GM19452 (cell line): Measurements from ENCODE around the gene ANXA11.
"Not testable (repeated sequence)": the region's sequence is repeated elsewhere in the genome, so short reads cannot be mapped to it uniquely, and the experiment has no call there.

Experiments
- ATAC-seq: cut with Tn5 transposase; IDR thresholded peaks from one replicate; pipeline ENCODE4 v1.9.1; 2021; ENCODE audit not compliant: unreplicated experiment

Gene ANXA11

DNA sequence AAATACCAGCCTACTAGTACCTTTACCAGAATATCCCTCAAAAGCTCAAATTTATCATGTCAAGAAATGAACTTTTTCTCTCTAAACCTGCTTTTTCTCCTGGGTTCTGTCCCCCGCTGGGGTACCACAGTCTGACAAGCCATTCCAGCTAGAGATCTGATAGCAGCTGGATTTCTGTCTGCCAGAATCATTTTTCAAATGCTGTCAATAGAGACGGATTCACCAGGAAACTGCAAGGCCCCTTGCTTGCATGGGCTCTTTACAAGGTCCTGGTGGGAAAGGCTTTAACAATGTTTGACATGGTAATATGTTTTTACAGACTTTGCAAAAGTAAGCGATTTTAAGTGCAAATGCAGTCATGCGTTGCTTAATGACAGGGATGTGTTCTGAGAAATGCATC is 4.9 kb upstream of the ANXA11 start:
- no peak for ATAC-seq

DNA sequence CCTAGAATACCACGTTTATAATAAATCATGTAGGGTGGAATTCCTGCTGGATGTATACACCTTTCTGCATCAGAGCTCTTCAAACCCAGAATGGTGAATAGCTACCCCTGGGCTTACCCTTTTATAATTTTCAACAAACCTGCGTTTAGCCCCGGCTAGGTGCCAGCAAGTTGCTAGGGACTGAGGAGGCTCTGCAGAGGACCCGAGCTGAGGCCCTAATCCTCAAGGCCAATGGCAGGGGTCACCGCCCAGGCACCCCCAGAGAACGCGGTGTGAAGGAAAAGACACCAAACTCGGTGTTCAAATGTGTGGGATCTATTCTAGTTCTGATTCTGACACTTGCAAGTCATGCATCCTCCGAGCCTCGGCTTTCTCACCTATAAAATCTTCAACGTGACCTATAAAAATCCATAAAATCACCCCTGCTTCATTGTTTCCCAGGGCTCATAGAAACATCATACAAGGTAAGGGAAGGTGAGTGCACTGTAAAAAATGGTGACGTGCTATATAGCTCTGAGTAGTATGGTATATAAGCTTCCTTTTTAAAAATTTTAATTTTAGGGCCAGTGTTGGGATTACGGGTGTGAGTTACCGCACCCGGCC is 2.5 kb upstream of the ANXA11 start:
- ATAC-seq: no peak

DNA sequence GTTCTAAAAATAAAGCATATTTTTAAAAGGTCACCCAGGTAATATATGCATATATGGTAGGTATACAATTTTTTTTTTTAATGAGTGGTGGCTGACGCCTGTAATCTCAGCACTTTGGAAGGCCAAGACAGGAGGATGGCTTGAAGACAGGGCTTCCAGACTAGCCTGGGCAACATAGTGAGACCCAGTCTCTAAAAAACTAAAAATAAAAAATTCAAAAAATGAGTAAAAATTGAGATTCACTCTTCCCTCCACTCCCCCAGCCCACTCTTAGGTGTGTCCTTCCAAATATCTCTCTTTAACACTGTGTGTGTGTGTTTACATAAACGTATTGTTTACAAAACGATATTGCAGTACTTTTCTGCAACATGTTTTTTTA is 929 bp upstream of the ANXA11 start:
- ATAC-seq: no peak

DNA sequence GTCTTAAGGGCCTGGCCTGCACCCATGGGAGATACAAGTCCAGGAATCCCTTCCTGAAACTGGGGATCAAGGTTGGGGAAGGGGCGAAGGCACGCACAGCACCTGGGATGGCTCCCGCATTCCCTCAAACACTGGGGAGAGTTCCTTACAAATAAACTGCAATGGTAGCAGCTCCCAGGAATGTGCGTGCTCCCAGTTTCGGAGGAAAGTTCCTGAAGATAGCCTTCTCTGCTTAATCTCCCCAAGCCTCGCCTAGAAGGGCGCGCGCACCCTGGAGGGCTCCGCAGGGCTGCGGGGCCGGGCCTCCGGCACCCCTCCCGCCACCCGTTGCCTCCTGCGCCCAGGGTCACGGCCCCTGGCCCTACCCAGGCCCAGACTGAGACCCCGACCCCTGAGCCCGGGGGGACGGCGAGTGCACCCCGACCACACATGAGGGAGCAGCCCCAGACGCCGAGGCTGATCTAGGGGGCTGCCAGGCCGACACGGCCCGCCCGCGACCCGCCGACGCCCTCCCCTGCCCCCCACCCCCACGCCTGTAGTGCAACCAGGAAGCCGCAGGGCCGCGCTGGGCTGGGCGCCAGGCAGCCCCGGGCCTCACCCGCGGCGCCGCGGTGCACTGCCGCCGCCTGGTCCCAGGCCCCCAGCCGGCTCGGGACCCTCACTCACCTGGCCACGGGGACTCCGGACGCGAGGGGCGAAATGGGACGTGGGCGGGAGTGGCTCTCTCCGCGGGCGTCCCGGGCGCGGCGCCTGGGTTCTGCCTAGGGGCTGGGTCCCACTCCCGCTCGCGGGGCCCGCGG is 460 bp downstream of the ANXA11 start:
- ATAC-seq: peak; percentile 38

DNA sequence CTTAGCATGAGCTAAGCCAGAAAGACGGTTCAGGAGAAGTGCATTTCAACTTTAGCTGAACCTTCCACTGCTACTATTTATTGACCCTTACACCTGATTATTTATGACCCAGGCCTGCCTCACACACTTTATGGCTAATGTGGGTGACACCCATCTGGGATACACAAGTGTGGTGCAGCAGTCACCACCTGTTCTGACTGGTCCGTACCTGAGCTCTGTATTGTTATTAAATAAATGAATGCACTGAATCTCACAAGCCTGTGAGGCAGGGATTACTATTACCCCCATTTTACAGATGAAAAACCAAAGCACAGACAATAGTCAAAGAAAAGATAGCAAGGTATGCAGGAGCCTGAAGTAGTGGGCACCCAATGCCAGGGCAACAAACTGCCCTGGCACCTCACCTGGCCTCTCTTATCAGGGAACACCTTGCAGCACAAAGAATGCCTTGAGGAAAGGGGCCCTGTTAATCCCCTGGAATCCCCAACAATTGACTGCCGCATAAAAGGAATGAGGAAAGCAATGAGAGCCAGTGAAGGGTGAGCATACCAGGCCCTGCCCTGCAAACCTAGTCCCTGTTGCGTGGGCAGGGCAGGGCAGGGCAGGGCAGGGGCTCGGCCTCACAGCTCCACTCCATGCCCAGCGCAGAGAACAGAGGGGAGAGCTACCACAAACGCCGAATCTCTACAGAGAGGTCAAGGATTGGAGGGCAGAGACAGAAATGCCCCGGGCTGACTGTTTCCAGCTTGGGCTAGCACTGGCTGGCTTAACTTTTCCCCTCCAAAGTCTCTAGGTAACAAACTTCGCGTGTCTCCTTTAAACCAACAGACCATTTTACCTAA is 1.3 kb downstream of the ANXA11 start:
- no peak for ATAC-seq

DNA sequence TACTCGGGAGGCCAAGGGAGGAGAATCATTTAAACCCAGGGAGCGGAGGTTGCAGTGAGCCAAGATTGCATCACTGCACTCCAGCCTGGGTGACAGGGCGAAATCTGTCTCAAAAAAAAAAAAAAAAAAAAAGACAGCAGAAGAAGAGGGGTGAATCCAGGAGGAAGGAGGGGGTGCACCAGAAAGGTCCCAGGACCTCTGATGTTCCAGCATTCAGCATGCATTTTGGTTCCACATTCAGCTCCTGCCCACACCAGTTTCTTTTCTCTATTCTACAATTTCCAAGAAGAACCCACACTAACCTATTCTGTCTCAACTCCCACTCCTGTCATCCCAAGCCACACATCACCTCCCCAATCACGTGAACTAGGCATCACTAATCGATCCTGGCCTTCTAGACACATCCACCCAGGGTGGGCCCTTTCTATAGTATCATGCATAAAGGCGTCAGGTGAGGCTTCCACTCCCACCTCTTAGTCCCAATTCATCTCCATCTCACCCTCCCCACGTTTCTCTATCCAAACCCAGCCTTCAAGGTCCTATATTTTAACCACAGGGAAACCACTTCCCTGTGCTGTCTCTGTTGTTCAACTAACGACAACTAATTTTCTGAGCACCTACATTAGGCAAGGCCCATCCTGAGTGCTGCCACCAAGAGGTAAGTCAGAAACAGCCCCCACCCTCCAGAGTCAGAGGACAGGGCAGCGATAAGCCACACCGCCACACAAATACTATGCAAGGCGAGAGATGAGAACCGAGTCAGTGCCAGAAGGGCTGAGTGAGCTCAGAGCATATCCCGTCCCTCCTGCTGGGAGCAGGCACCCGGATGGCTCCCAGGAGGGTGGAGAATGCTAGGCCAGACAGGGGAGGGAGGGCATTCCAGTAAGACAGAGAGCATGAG is 2.2 kb downstream of the ANXA11 start:
- ATAC-seq: peak; percentile 49

DNA sequence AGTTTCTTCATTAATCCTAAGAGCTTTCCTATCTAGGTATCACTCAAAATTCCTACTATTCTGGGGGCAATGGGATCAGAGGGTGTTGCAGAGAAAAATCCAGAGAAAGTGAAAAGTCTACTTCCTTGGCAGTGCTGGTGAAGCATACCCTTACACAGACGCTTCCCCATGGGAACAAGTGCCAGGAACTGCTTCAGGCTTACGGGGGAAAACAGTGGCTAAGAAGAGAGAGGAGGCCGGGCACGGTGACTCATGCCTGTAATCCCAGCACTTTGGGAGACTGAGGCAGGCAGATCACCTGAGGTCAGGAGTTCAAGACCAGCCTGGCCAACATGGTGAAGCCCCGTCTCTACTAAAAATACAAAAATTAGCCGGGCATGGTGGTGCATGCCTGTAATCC is 2.8 kb downstream of the ANXA11 start:
- ATAC-seq: not testable (repeated sequence)

DNA sequence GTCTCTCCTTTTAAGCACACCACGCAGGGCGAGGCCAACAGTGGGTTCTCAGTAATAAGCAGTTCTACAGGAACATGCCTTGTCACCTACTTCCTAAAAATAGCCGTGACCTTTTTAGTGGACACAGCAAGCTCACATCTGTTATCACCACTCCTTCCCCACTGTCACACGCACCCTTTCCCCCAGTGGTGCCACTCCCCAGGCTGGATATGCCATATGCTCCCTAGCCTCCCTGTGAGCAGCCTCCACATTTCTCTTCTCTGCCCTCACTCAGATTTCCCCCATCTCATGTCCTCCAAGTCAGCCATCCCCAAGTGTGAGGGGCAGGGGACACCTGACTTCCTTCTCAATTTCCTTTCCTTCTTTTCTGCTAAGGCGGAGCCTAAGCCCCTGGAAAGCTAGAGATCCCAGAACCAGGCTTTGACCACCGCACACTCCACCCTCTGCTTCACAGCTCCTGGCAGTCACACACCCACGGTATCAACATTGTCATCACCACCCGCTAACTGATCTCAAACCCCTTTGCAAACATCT is 3.7 kb downstream of the ANXA11 start:
- no peak for ATAC-seq

DNA sequence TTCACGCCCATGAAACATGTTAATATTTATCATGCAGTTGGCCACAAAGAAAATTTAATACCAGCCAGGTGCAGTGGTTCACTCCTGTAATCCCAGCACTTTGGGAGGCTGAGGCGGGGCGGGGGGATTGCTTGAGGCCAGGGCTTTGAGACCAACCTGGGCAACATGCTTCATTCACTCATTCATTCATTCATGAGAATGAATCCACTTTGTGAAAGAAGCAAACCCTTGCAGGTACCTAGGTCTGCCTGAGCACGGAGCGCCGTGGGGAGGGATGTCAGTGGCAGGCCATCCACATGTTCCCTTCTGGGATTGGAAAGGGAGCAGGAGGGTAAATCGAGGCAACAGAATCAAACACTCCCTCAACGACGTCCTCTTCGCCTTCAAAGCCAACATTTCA is 4.7 kb downstream of the ANXA11 start:
- ATAC-seq: no peak

DNA sequence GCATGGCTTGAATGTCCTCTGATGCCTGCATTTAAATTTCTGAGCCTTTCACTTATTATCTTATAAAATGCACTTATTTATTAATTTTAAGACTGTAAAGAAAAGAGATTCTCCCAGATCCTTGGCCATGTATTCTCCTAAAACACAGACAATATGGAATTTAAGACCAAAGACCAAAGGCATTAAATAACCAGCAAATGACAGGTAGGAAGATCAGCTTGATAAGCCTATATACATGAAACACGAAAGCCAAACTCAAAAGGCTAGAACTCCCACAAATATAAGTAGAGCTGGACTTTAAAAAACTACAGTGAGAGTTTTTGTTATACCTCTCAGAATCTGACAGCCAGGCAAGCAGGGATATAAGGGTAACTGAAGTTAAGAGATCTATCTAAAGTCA is 5.1 kb downstream of the ANXA11 start:
- ATAC-seq: no peak

DNA sequence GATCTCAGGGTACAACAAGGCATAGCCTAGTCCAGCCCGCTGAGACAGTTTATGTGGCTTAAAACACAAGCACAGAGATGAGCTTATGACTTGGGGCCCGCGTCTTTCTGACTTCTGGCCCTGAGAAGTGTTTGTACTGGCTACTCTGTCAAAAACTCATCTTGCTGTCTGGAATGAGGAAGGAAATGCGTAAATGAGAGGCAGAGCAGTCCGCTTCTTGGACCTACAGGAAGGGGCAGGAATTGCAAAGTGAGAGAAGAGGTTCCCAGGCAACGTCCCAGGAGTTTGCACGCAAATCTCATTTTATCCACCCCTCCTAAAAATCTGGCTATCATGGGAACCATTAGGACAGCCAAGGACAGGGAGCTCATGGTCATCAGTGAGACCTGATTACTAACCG is 5.5 kb downstream of the ANXA11 start:
- ATAC-seq: no peak

DNA sequence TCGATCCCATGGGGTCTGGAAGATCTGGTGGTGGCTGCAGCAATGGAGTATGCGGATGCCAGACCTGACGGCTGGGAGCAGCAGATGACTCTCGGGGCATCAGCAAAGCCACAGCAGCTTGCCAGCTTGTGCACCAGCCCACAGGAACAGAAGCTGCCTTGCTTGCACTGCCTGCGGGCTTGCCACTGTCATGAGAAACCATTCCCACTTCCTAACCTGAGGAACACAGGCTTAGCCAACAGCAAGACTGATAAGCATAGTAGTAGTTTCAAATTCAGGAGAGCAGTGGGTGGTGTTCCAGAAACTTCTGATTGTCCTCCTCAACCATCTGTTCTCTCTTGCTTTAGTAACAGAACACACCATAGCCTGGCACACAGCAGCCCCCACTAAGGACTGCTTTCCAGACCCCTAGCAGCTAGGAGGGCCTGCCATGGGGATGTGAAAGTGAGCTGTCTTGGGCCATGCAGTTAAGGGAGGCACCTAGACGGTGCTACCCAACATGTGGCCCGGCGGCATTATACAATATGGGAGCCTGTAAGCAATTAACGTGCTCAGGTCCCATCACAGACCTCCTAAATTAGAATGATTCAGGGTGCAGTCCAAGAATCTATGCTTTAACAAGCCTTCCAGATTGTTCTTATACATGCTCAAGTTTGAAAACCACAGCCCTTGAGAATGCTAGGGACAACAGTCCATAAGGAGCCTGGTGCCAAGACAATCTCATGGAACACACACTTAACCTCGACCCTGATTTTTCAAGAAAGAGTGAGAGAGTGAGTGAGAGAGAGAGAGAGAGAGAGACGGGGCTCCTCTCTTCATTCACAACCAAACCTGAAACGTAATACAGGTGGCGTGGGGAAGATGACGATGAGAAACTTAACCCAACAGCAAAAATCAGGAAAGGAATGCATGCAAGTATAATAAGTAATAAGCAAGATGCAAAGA is 7.1 kb downstream of the ANXA11 start:
- ATAC-seq: no peak

DNA sequence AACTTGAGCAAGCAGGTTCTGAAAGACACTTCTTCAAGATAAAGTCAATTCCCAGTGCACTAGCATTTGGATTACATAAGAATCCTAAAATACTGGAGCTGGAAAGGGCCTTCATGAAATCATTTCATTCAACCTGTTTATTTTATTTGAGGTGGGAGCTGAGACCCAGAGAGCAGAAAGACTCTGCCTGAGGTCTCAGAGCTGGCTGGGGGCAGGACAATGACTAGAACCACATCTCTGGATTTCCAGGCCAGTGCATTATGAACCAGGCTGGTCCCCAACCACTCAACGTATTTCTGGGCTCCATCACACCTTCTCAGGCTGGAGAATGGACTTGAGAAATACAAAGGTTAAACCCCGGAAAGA is 8.4 kb downstream of the ANXA11 start:
- ATAC-seq: peak; percentile 6

DNA sequence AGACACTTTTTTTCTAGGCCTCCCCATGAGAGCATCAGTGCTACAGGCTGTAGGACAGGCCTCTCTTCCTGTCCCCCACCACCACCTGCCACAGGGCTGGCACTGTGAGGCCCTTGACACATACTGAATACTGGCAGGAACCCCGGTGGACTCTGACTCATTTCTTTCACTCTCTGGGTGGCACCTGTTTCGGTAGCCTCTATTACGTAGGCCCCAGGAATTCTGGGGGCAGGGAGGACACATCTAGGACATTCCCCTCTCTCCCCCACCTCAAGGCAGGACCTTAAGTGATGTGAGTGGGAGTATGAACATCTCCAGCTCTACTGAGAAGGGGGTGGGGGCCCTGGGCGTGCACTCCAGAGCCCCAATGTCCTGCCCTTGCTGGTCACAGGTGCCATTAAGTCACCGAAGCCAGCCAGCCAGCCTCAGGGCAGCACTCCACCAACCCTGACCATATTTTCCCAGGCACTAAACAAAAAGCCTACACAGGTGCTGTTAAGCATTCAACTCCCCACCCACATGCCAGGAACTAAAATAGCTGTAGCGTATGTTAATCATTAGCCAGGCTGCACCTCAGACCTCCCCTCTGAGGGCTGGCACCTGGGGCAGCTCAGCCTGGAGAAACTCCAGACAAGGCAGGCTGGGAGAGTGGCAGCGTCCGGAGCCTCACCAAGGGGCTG is 8.9 kb downstream of the ANXA11 start:
- ATAC-seq: peak; percentile 80

DNA sequence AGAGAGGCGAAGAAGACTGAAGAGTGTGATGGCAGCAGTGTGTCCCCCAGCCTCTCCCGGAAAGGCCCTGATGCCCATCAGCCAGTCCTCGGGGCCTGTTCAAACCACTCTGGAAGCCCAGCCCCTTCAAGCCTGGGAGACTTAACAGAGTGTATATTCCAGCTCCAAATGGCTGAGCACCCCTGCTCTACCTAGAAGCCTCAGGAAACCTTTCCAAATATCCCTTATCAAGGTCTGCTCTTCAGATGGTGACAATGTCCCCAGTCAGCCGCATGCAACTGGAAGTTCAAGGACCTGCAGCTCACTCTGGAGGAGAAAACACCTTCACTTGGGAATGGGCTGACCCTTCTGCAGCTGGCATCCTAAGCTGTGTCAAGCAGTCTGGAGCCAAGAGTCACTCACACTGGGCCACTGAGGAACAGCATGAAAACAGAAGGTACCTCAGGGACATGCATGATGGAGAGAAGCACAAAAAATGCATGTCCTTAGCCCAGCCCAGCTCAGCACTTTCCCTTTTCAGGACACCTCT is 10.2 kb downstream of the ANXA11 start:
- no peak for ATAC-seq

DNA sequence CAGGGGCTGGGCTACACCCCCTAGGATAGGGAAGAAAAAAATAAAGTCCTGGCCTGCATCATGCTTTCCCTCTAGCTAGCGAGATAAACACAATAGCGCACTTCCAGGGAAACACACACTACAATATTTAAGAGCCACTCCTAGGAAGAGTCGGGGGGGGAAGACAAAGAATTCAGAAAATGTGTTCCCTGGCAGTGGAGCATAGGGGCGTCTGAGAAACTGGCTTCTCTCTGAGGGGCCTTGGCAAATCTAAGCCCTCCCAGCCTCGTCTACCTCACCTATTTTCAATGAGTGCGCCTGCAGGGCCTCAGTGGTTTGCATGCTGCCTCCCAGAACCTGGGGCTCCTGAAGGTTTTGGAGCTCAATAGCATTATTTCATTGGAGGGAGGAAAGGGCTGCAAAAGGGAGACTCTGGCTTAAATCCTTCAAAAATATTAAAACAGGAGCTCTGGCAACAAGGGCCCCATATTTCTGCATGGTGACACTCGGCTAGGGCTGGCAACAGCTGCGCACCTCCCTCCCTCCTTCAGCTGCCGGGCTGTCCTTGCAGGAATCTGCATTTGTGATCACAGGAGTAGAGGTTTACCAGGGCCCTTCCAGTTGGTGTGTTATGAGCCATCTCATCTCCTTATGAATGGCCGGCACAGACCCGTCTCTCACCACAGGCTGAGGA is 10.8 kb downstream of the ANXA11 start:
- no peak for ATAC-seq

DNA sequence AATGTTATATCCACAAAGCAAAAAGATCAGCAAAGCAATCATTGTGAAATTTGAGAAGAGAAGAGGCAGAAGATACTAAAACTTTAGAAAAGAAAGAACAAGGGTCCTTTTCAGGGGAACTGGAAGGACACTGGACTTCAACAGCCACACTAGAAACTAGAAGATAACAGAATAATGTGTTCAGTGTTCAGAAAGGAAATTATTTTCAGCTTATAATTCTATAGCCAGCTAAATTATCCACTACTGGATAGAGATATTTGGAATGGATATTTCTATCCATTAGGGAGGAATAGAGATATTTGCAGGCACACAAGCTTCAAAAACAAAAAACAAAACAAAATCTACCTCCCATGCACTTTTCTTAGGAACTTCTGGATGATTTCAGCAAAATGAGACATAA is 12.8 kb downstream of the ANXA11 start:
- ATAC-seq: no peak

DNA sequence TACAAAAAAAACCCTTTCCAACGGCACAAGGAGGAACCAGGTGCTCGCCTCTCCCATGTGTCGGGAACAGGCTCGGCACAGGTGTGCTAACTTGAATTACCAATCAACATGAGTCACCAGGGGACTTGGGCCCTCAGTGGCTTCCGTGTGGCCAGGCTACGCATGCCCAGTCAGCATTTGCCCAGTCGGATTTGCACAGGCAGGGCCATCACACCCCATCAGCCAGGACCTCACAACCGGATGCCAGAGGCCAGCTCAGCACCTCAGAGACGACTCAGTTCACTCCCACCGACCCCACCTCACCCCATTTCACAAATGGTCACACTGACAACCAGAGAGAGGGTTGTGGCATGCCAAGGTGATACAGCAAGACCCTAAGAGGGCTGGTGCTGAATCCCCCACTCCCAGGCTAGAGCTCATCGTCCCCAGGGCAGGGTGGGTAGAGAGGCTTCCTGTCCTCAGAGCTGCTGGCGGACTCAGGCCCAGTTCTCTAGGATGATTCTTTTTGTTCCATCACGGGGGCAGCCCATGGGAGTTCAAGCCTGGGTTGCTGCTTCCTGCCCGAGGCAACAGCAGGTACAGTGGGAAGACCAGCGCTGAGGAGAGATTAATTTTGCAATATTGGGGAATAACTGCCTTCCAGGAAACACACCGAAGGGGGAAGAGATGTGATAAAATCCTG is 13.6 kb downstream of the ANXA11 start:
- ATAC-seq: no peak
